NCI-H2227 treated with DMSO at 0.1 percent for 48 hours (cell line): ENCODE data around the gene ARV1.
"Not testable (repeated sequence)": the region's sequence is repeated elsewhere in the genome, so short reads cannot be mapped to it uniquely, and the experiment has no call there.

Experiments used
- DNase-seq: peaks from one replicate; lab custom pipeline; 2025; lab: John Stamatoyannopoulos, UW

The ARV1 gene

DNA sequence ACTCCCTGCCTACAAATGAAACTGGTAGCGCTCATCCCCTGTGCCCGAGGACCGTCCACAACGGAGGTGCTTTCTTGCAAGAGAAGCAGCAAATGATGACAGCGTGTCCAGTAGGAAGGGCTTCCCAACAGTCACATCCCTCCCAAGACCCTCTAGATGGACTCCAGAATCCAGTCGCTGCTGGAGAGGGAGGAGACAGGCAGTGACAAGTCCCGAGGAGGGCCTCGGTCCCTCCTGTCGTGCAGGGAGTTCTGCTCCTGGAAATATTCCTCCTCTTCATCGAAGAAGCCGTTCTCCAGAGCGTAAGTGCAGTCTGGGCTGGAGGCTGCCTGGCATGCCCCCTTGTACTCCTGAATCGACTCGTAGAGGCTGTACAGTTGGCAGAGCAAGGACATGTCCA is 40.8 kb downstream of the ARV1 start:
- no peak for DNase-seq

DNA sequence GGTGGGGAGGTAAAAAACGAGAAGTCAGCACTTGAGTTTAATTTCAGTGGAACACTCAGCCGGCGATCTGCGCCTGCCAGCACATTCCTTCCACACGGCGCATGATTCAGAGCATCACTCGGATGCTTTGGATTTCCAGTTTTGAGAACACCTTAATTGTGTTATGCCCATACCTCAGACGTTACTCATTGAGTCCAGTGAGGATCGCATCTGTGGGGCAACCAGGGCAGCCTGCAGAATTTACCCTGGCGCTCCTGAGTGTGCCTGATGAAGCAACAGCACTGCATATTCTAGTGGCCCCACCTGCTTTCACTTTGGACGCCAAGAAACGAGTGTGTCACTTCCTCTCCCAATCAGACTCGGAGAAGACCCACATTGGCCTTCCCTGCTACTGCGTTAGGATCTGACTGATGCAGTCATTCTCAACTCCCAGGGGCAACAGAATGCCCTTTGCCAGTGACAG is 41.3 kb downstream of the ARV1 start:
- DNase-seq: no peak

DNA sequence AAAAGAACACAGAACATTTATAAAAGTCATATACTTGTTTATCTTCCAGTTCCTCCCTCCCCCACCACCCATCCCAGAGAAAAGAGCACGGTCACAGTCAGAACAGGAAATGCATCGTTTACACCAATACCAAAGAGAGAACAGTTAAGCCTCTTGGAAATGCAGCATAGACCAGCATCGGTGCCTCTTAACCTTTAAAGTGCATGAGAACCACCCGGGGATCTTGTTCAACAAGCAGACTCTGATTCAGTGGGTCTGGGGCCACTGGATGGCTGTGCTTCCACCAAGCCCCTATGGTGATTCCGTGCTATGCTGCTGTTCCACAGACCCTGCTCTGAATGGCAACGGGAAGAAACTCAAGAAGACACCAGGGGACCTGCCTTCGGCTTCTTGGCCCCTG is 41.9 kb downstream of the ARV1 start:
- DNase-seq: no peak

DNA sequence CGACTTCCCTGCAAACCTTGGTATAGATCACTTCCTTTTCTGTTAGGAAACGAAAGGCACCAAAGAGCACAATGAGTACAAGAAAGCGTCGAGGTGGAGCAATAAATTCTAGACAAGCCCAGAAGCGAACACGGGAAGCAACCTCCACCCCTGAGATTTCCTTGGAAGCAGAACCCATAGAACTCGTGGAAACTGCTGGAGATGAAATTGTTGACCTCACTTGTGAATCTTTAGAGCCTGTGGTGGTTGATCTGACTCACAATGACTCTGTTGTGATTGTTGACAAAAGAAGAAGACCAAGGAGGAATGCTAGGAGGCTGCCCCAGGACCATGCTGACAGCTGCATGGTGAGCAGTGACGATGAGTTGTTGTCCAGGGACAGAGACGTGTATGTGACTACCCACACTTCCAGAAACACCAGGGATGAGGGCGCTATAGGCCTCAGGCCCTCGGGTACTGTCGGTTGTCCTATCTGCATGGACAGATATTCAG is 42.7 kb downstream of the ARV1 start:
- no peak for DNase-seq

DNA sequence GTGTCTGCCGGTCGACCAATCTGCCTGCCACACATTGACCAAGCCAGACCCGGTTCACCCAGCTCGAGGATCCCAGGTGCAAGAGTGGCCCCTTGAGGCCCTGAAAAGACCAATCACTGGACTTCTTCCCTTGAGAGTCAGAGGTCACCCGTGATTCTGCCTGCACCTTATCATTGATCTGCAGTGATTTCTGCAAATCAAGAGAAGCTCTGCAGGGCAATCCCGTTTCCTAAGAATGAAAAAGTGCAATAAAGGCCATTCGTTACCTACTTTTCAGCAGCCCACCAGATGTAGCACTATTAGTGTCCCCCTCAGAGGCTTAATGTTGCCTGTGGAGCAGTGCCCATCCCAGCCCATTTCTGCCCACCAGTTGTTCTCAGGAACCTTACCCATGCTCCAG is 43.6 kb downstream of the ARV1 start:
- not testable (repeated sequence) for DNase-seq

DNA sequence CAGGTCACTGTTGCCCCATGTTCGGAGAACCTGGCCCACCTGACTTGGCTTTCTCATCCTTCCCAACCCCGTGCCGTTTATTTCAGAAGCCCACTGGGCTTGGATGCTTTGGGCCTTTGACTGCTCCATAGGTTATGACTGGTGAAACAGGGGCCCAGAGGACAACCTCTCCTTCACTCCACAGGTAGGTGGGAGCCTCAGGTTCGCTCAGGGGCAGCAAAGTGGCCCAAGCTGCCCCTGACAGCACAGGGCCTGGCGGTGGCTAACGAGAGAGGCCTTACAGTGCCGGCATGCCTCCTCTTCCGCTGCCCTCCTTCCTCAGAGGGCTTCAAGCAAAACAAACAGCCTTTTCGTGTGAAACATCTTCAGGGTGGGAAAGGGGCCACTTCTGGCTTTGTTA is 44.3 kb downstream of the ARV1 start:
- DNase-seq: no peak

DNA sequence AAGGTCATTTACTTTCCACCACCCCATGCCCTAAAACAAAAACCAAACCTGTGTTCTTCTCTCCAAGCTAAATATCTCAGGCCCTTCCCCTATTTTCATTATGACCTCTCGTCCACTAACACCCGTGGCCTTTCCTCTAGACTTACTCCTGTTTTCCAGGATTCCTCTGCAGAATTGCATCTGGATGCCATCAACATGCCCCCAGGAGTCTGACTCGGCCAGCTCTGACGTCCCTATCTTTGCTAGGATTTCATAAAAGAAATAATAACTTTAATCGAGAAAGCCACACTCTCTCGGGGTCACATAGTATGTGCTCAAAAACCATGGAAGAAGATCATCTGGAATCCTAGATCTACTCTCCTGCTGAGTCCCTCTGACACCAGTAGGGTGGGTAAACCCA is 47.7 kb downstream of the ARV1 start:
- DNase-seq: no peak

DNA sequence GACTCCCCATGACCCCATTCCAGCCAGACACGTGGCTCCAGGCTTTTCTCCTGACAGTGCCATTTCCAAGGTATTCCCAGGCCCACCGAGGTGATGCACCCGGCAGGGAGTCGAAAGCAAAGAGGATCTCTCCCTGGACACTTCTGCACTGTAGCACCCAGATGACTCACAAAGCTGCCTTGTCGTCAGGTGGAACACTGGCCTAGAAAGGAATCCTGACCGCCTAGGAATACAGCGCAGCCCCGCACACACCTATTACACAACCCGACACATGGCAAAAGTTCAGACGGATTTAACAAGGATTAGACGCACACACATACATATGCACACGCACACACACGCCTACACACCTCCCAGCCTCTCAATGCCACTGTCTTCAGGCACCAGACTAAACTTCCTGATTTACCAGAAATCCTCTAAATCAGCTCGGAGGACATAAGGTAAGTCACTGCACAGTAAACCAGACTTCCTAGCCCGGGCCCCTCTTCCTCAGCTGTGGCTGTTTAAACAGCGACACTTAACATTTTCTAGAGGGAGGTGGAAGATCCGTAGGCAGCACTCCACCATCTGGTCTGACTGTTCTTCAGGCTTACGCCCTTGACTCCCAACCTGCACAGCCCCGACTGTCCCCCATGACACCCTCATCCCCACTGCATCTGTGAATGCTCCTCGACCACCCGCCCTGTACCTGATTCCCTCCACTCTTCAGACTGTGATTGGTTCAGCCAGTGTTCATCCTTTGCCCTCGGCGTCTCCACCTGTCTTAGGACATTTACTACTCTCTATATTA is 48.4 kb downstream of the ARV1 start:
- DNase-seq: no peak

DNA sequence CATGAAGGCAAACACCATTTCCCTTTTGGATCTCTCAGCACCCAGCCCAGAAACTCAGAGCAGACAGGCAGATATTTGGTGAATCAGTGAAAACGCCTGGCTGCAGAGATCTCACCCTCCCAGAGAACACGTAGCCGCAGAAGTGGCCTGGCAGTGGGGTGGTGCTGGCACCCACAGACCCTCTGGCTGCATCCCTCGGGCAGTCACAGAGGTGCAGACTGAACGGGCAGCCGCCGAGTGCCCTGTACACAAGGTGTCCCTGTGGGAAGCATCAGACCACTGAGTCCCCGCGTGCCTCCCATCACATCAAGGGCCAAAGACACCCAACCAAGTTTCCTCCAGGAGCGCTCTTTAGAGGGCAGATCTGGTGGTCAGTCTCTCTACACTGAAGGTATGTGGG is 49.1 kb downstream of the ARV1 start:
- no peak for DNase-seq

DNA sequence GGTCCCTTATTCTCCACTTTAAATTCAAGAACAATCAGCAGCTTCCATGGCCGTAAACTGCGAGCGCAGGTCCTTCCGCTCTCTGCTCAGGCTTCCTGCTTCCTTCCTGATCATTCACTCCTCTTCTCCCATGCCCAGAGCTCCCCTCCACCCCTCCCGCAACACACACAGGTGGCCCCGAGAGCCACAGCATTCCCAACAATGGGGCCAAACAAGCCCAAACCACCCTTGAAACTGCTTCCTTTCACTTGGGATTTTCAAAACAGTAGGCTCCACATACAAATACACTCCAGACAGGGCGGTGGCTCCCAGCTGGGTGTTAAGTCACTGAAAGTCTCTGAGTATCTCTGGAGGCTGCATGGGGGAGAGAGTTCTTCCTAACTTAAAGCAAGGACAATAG is 49.8 kb downstream of the ARV1 start:
- no peak for DNase-seq

DNA sequence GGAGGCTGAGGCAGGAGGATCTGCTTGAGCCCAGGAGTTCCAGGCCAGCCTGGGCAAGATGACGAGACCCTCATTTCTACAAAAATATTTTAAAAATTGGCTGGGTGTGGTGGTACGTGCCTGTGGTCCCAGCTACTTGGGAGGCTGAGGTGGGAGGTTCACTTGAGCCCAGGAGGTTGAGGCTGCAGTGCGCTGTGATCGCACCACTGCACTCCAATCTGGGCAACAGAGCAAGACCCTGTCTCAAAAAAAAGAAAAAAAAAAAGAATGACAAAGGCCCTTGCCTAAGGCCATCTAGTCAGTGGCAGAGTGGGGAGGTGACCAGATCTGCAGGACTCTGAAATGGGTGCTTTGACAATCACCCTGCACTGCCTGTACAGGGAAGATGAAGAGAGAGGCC is 50.4 kb downstream of the ARV1 start:
- DNase-seq: not testable (repeated sequence)

DNA sequence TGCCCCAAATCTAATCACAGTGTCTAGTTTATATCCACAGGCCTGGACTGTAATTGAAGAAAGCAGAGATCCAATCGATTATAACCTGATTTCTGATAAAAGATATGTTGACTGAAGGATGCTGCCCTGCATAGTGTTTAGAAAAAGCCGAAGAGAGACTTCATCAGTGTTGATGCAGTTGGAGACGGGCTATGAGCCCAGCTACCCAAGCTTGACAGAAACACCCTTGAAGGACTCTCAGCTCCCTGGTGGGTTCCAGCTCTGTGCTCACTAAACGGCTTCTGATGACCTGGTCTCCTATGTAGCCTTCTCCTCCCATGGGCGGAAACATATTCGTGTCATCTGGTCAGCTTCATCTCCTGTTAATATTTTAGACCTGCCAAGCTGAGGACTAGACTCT is 50.9 kb downstream of the ARV1 start:
- no peak for DNase-seq

DNA sequence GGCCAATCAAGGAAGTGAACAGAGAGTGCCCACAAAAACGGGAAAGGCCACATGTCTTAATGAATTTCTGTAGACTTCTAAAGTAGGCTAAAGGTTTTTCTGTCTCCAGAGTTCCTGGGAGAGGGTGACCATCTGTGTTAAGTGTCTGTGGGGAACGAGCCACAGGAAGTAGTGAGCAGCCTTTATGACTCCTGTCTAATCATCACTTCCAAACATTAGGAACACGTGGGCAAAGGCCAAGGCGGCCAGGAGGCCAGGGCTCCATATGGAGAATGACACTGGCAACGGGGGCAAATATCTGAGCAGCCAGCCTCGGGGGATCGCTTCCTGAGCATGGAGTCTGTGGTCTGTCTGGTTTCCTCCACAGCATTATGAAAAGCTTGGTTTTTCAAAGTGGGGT is 54.1 kb downstream of the ARV1 start:
- no peak for DNase-seq

DNA sequence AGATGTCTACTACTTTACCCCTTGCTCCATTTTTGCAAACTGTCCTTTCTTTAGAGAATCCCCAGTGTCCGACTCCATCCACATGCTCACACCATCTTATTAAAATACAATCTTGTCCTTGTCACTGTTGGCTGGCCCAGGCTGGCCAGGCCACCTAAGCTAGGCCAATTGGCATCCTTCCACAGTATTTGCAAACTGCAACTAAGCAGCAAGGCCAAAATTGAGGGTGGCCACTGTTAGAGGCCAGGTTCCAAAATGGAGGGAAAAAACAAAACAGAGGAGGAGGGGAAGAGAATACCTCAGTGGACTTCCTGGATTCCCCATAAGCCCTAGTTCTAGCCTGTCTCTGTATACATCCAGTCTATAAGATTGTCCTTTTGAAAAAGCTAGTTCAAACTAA is 56.9 kb downstream of the ARV1 start:
- no peak for DNase-seq

DNA sequence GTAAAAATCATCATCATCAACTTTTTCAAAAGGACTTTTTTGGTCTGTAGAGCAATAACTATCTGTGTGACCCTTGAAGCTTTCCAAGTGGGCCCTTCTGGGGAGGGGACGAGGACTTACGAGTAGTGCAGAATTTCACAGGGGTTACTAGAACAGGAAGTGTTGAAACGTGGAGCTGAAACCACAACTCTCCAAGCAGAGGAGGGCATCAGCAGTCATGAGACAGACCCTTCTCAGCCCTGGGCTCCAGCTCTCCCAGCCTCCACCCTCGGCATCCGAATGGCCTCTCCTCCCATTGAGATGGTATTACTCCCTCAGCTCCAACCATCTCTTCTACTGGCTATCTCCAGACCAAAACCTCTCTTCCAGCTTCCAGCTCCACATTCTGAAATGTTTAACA is 57.5 kb downstream of the ARV1 start:
- DNase-seq: no peak

DNA sequence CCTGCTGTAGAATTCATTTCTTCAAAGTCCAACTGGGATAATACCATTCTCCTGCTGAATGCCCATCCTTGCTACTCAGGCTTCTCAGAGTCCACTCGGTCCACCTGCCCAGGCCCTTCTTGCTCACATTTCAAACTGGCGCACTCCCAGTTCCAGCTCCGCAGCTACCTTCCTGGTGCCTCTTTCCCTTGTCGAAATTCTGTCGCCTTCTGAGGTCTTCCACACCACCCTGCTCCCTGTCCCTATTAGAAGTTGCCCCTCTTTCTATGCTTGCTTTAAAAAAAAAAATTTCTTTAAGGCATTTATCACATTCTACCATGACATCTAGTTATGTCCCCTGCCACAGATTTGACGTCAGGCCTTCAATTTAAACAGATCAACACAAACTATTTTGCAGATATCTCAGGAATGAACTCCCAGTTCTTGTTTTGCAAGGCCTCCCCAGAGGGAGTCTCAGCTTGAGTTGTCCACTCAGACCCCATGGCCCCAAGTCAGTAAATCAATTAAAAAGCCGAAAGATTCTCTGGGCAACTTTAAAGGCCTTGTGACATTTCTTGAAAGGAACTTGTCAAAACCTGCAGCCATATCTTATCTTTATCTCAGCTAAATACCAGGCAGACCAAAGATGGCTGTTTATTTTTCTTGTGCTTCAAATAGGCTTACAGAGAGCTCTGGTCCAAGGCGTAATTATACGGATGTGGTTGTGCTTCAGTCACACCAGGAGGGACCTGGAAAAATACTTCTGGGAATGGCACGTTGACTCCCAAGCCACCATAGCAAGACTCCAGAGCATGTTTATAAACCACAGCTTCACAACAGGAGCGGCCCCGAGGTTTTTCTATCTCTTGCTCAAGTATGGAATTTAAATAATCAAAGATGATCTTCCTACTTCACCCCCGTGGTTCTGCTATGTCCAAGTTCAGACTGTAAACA is 59.0 kb downstream of the ARV1 start:
- no peak for DNase-seq

DNA sequence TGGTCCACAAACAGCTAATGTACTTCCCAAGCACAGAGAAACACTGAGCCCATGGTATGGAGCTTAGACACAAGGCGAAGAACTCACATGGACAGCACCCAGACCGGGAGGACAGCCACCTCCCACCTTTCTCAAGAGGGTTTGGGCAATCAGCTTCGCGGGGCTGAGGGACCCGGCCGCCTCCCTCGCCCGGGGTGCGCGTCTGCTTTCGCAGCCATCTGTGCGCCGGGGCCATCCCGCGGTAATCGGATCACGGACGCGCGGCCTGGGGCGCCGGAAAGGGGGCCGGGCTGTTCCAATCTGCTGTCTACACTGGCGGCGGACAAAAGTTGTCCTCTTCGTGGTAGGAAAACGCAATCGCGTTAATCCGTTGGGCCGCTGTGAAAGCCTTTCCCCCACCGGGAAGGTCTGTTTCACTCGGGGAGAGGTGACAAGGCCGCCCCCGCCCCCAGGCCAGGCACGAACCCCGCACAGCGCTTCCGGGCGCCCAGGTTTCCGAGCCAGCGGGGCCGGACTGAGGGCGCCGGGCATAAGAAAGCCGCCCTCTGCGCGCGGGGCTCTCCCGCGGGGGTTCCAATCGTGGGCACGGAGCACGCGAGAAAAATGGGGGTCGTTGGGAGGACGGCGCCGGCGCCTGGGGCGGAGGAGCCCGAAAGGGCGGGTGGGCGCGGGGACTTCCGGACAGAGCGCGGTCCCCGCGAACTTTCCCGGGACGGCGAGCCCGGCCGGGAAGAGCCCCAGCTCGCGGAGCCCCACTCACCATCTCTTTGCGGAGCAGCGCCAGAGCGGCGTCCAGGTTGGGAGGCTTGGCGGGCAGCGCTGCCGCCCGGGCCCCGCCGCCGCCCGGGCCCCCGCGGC is 60.5 kb downstream of the ARV1 start:
- DNase-seq: no peak

DNA sequence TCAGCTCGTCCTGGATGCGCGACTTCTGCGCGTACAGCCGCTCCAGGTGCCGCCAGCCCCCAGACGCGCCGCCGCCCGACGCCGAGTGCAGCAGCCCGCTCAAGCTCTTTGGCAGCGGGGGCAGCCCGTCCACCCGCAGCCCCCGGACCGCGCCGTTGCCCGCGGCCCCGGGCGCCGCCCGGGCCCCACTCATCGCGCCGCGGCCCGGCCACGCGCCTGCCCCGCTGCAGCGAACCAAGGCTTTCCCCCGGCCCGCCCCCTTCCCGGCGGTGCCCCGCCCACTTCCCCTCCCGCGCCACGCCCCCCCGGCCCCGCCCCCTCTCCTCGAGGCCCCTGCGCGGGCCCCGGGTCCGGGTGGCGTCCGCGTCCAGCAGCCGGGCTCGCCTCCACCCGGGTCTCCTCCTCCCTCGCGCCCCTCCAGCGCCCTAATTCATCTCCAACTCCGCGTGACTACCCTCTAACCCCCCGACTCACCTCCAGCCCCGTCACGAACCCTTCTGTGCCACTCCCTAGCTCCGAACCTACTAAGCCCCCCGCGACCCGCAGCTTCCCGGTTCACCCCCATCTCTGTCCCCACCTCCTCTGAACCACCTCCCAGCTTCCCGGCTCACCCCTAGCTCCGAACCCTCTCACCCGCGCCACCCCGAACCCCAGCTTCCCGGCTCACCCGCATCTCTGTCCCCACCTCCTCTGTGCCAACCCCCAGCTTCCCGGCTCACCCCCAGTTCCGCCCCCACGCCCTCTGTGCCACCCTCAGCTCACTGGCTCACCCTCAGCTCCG is 61.3 kb downstream of the ARV1 start, which contains the start of gene FAM89A:
FAM89A (minus strand) TSS at position 236 of the 781 bp plus-strand sequence; CDS start at position 193, 43 bp downstream.
- no peak for DNase-seq

DNA sequence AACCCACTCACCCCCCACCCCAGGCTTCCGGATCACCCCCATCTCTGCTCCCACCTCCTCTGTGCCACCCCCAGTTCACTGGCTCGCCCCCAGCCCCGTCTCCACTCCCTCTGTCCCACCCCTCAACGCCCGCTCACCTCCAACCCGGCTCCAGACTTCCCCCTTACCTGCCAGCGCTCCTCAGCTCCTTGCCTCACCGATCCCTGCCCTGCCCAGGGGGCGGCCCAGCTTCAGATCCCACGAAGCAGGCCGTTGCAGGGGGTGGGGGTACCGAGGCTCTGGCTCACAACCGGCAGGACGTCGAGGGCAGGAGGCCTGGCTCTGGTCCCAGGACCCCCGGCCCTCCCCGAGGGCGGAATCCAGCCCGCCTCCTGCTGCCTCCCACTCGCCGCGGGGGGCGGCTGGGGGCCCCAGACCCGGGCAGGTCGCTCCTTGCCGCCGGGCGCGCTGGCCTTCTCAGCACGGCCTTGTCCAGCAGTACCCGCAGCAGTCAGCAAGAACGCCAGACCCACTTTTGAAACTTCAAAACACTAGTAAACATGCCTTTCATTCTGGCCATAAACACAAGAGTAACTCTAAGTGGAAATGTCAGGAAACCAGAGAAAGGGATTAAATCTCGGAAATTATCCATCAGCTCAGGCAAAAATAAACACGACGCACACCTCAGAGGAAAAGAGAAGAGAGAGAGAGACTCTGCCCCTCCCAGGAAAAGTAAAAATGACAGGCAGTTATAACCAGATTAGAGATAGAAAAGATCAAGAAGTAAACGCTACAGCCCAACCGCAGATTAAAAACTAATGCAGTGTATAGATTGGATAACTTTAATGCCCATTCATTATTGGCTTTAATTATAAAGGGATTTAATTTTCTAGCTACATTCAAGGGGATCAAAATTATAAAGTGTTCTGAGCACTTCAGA is 62.2 kb downstream of the ARV1 start:
- DNase-seq: no peak

DNA sequence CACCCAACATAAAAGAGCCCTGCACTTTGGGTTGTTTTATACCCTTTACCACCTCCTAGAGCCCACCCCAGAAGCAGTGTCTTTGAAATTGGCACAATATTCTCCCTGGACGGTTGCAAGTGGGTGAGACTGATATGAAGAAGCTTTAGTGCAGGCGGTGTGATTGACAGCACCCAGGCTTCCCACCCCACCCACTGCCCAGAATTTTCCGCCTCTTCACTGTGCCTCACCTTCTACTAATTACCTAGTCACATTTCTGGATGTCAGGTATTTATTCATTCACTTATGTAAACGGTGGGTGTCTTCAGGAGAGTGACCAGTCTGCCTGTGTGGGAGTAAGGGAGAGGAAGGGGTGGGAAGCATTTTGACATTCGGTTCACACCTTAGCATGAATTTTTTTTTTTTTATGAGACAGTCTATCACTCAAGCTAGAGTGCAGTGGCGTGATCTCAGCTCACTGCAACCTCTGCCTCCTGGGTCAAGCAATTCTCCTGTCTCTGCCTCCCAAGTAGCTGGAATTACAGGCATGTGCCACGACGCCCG is 62.9 kb downstream of the ARV1 start:
- DNase-seq: no peak
